ENCODE results near the gene DCBLD1.

DCBLD1 gene

DNA sequence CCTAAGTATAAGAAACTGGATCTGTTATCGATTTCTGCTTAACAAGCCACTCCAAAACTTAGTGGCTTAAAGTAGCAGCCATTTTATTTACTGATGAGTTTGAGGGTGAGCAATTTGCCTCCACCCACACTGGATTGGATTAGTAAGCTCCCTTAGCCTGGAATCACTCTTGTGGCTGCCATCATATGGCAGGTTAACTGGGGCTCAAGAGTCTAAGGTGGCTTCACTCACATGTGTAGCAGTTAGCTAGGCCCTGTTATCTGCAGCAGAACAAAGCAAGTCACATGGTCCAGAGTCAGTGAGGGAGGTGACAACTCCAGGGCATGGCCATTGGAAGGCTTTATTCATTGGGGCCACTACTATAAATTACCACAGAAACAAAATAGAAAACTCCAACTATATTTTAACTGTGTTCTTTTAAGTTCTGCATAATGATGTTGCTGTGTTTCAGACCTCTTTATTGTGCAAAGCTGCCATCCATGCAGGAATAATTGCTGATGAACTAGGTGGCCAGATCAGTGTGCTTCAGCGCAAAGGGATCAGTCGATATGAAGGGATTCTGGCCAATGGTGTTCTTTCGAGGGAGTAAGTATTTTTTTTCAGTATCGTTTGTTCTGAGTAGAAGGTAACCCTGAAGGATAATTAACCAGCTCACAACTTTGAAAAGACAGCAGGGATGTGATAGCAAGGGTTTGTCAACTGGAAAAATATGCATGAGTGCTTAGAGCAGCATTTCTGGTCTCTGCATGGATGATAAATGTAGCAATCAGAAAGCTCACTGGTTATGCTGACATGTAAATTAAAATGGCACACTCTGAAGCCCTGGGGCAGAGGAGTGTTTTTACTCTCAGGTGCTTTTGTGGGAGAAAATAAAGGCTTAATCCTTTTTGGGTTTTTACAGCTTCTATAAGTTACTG lies 49.6 kb downstream of the DCBLD1 start:
- no peak for DNase-seq

DNA sequence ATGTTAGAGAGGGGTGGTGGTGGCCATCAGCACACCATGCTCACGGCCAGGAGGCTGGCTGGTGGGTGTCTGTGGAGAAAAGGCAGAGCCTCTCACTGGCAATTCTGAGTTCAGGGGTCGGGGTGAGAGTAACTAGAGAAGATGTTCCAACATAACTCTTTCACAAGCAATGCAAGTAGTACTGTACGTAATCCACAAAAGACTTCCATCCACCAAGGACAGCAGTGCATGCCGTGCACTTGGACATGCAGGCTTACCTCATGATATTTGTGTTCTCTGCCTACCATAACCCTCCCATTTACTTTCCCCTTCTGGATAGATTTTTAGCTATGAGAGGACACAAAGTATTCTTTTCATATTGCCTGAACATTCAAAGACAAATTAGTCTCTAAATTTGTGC lies 51.3 kb downstream of the DCBLD1 start:
- DNase-seq: no peak

DNA sequence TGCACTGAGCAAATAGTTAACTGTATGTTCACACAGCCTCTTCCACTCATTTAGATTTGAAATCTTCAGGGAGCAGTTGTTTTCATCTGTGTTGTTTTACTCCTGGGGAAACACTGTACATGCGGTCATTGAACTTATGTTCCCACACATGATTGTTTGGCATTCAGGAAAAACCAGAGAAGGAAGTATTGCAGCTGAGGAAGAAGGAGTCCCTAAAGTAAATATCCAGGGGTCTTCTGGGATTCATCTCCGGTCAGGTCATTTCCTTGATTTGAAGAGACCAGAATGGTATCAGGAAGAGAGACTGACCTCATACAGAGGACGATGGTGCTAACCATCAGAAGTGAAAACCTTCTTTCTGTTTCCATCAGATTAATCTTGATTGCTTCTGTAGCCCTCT lies 52.5 kb downstream of the DCBLD1 start:
- no peak for DNase-seq

DNA sequence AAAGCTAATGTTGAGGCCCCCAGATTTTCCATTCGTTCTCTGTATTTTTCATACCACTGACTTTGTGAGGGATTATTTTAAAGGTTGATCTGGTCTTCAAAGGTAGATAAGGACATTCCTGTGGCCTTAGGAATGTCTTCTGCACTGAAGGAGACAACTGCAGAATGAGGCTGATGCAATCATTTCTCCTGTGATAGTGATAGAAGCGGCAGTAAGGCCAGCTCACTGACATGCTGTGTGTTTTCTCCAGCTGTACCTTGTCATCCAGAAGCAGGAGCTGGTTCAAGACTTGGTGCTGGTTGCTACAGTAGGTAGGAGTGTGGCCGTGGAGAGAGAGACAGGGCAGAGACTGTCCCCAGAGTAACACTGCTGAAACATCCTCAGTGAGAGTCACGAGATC lies 53.8 kb downstream of the DCBLD1 start:
- no peak for DNase-seq

DNA sequence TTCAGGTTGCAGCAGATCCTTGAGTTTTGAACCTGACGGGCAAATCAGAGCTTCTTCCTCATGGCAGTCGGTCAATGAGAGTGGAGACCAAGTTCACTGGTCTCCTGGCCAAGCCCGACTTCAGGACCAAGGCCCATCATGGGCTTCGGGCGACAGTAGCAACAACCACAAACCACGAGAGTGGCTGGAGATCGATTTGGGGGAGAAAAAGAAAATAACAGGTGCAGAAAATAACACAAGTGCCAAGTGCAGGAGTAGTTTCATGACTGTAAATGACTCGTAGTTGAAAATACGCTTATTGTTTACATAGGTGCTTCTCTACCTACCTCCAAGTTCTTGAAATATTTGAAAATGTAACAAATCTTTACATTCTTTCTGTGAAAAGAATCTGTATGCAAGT lies 56.1 kb downstream of the DCBLD1 start:
- DNase-seq: no peak

DNA sequence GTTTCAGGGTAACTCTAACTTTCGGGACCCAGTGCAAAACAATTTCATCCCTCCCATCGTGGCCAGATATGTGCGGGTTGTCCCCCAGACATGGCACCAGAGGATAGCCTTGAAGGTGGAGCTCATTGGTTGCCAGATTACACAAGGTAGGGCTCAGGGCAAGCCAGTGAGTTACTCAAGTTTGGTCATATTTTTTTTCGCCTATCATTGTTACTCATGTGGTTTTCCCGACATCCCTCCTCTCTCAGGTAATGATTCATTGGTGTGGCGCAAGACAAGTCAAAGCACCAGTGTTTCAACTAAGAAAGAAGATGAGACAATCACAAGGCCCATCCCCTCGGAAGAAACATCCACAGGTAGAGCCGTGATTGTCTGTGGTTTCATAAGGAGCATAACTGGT lies 58.2 kb downstream of the DCBLD1 start:
- DNase-seq: no peak

DNA sequence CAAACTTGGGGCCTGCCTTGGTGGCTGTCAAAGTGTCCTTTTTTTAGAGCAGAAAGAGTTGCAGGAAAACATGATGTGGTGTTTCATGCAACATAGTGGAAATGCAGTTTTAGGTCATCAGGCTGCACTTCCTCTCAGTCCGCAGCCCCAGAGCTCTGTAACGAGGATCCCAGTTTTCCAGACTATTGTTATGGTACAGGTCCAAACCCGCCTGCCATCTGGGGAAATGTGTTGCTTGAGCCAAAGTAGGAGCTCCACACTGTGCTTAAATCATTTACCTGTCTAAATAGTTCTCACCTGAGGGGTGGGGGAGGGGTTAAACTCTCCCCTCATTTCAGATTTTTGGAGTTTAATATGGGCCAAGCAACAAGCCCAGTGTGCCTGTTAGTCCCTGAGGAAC lies 60.0 kb downstream of the DCBLD1 start:
- DNase-seq: no peak

DNA sequence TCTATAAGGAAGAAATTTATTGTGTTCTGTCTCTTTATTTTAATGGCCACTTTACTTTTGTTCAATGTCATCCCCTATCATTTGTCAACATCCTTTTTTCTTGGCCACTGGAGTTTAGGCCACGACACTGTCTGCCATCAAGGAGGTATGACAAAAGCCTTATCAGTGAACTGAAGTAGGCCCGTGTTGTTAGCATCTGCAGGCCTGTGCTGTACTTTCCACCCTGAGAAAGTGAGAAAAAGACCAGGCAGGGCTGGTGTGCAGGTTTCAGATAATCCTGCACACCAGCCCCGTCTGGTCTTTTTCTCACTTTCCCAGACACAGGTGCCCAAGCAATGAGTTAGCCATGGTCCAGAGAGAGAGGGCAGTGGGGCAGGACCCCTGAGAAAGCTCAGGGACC lies 62.2 kb downstream of the DCBLD1 start:
- DNase-seq: no peak

DNA sequence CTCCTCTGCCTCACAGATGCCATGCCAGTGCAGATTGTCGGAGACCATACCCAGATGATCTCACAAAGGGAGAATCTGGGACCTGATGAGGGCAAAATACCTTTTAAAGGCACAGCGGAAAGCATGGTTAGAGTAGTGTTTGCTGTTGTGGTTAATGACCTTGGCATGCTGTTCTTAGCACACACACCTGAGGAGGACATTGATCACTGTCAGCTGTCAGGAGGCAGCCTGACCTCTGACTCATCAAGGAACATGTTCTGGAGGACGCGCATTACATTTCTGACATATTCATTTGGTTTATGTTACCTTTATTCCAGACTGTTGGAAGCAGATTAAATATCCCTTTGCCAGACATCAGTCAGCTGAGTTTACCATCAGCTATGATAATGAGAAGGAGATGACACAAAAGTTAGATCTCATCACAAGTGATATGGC lies 62.7 kb downstream of the DCBLD1 start:
- no peak for DNase-seq

DNA sequence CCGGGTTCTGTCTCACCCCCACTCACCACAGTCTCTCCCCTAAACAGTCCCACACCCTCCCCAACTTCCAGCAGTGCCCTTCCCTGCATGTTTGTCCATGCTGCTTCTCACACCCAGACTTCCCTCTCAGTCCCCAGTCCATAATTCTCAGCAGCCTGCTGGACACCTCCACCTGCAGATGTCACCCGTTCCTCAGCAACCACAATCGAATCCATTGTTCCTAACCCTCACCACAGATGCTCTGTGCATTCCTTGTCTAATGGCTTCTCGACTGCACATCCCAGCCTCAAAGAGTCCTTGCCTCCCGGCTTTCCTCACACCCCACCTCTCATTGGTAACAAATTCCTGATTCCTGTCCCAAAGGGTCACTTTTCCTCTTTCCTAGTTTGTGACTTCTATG lies 64.2 kb downstream of the DCBLD1 start:
- DNase-seq: no peak

DNA sequence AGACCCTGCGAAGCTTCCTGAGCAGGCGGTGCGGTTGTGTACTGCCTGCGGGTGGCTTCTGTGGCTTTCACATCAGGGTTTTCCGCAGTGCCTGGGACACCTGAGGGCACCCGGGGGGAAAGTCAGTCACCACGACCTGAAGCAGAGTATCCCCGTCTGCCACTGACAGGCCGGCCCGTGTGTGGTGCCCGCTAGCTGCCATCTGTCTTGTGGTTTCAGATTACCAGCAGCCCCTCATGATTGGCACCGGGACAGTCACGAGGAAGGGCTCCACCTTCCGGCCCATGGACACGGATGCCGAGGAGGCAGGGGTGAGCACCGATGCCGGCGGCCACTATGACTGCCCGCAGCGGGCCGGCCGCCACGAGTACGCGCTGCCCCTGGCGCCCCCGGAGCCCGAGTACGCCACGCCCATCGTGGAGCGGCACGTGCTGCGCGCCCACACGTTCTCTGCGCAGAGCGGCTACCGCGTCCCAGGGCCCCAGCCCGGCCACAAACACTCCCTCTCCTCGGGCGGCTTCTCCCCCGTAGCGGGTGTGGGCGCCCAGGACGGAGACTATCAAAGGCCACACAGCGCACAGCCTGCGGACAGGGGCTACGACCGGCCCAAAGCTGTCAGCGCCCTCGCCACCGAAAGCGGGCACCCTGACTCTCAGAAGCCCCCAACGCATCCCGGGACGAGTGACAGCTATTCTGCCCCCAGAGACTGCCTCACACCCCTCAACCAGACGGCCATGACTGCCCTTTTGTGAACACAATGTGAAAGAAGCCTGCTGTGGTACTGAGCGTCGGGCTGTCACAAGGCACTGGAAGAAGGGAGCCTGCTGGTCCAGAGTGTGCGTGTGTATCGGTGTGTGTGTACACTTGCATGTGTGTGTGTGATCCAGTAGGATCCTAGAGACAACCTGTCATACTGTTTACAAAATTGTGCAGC lies 65.5 kb downstream of the DCBLD1 start:
- no peak for DNase-seq

DNA sequence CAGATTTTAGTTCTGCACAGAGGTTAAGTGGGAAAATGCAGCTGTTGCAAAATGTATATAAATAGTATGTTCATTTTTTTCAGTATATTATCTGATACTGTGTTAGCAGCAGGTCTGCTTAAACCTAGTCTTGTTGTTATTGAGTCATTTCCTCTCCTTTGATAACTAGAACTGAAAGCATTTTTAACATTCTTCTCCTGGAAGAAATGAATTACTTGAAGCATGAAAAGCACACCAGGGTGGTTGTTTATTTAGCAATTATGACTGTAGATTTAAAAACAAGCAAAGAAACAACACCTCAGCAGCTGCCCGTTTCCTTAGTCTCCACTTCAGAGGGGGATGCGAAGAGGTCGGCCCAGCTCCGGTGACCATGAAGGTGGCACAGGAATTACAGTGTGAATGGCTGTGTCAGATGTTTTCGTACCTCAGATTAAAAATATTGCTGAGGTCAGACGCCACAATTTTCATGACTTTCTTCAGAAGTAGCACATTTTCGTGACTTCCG lies 66.4 kb downstream of the DCBLD1 start:
- DNase-seq: no peak

DNA sequence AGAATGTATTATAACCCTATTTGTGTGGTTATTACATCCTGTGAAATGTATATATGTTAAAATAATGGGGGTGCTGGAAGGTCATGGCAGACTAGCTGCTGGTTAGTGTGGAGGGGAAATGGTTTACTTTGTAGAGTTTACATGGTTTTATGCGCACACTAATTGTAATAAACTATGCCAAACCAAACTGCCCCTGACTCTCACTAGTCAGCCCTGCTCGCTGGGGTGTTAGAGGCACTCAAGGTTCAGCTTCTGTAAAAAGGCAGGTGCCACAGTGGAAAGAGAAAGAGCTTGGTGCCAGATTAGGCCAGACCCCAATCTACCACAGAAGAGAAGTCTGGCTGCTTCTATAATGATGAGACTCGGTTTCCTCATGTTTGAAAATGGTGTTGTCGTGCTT lies 67.1 kb downstream of the DCBLD1 start:
- DNase-seq: no peak

DNA sequence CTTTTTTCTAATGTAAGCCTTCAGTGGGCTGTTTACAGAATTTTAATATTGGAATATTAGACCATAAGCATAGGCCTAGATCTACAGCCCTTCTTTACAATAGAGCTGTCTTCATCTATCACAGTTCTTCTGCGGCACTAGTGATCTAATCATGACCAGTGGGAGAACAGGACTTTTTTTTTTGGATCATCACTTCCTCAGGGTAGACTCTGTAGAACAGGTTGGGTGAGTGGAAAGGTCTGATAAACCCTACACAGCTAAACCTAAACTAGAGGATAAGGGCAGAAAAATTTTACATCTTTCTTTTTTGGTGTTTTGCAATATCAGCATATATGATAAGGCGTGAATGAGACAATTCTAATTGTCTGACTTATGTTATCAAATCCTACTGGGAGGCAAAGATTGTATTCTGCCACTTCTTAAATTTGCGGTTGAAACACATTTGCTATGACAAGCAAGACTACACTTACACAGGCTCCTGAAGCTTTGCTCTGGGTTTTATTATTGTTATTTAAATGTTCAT lies 67.7 kb downstream of the DCBLD1 start:
- no peak for DNase-seq

DNA sequence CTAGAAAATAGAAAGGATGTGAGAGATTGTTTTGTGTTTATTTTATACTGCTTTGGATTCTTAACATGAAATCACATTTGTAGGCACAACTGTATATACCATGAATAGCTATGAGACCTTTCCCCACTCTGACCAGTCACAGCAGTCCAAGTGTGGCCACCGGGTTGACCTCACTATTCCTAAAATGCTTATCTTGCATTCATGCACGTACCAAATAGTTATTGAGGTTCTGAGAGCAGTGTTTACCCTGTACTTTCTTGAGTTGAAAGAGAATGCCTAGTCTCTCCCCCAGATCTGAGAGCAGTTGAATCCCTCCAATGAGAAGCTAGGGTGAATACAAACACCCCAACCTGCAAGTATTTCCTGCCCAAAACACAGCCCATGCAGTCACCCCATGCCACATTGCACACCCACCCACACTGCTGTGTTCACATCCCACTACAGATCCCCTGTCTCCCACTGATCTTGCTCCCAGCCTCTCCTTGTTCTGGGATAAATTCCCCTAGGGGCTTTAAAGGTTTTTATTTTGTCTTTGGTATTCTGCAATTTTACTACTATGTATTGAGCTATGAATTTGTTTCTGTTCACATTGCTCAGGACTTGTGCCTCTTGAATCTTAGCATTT lies 68.3 kb downstream of the DCBLD1 start:
- DNase-seq: no peak

DNA sequence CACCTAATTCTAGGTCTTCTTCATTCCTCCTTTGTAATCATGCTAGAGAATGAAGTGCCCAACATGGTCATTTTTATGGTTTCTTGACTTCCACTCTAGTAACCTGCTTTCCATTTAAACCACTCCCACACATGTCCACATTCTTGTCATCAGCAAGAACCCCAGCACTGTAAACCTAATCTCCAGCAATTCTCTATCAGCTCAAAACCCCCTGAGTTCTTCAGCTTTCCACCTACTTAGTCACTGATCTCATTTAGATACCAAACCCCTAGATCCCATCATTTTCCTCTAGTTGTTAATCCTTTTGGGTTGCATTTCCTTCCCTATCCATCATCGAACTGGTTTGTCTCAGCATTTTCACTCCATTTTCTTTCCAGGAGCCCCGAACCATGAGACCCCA lies 70.1 kb downstream of the DCBLD1 start:
- no peak for DNase-seq

DNA sequence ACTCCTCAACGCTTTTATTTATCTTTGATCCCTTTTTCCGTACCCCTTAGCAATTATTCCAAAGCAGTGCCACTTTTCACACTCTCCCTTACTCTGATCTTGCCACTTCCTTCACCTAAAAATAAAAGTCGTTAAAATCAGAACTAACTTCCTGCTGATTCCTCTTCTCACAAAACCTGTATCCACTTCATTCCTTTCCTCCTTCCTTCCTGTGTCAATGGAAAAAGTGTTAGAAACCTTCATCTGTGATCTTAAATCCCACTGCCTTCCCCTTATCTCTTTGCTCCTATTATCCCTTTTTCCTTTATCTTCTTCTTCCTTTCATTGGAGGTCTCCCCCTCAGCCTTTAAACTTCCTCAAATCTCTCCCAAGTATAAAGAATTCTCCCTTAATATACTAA lies 70.7 kb downstream of the DCBLD1 start:
- DNase-seq: no peak

DNA sequence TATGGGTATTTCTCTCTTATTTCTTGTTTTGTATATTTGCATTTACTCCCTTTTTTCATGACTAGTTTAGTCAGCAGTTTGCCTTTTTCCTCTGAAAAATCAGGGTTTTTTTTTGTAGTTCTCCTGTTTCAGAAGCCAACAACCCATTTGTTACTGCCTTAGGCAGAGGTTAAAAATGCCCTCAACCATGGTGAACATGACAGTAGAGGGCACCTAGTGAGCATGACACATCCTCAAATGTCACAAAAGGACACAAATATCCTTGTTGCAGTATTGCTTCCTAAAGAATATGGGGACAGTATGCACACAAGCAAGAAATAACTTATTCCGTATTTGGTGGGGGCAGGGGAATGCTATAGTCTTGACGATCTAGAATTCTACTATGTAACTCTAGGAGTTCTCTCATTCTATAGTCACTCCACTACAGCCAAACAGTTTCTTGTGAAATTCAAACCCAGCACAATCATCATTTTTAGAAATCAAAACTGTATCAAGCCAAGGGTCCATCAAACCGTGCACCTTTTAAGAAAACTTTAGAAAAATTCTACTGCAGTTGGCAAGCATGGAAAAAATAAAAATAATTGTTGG lies 72.9 kb downstream of the DCBLD1 start:
- DNase-seq: no peak

DNA sequence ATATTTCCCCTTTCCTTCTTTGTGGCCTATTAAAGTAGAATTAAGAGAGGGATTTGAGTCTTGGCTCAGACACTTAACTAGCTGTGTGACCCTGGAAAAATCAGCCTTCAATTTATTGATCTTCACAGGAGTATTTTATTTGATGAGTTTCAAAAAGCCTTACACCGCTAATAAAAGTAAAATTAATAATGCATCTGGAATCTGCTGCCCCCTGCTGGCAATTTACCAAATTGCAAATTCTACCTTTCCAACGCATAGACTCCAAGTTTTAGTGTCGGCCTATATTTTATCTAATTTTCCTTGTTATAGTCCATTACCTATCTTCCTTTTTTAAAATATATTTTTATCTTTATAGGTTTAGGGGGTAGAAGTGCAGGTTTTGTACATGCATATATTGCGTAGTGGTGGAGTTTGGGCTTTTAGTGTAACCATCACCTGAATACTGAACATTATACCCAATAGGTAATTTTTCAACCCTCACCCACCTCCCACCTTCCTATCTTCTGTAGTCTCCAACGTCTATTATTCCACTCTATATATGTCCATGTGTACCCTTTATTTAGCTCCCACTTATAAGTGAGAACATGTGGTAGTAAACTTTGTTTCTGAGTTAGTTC lies 73.5 kb downstream of the DCBLD1 start:
- no peak for DNase-seq

DNA sequence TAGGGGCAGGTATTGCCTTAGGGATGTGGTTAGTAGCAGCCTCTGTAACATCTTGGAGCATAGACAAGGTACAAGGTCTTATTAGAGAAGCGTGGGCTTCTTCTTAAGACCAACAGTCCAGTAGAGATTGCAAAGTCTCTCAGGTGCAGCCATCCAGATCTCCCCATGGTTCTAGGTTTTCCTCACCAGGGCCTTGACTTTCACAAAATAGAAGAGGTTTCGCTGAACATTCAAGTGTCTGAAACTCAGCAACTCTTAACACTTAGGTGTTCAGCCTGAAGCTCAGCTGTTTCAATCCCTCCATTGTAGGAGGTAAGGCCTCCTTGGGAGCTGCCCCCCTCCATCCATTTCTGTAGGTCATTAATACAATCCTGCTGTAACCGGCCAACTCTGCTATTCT lies 75.5 kb downstream of the DCBLD1 start:
- no peak for DNase-seq

DNA sequence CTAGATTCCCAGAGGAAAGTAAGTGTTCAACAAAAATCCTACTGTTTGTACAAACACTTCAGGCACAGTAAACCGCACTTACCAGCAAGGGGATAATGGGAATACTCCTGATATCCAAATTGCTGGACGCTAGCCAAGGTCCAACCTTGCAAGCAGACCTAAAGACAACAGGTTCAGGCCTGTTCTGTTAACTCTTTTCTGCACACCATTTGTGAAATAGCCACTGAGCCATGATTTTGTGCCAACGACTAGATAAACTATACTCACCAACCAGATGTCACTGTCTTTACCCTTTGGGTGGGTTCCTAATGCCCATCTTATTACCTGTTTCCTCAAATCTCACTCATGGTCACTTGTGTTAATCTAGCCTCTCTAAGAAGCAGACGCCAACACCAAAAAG lies 76.3 kb downstream of the DCBLD1 start:
- DNase-seq: no peak

DNA sequence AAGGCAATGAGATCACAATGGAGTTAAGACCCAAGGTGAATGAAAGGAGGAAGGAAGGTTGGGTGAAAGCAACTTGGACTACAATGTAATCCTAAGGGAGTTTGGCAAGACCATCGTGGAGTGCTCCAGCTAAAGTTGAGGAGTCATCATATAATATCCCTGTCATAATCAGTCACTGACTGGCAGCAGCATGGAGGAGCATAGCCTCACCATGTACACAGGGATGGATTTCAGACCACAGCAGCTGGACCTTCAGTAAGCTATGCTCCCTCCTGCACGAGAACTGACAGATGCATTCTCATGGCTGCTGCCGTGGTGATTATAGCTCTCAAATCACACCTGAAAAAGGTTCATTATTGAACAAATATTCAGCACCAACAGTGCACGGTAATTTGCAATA lies 76.8 kb downstream of the DCBLD1 start:
- no peak for DNase-seq

All from NK-92 treated with Interleukin-12 subunit alpha and Interleukin-12 subunit beta, amount 100 ng/mL, for 24 hours (cell line).